IPS-18c (cell line): ENCODE data around the gene SREK1.
"Not testable (repeated sequence)": the region's sequence is repeated elsewhere in the genome, so short reads cannot be mapped to it uniquely, and the experiment has no call there.

Experiments
- H3K4me3 ChIP-seq: 2 replicates; pipeline ENCODE4 v1.7.0; 2013; ENCODE audit warnings: low read depth, mild to moderate bottlenecking, low read length, moderate library complexity; ENCODE audit not compliant: insufficient read depth
- H3K9me3 ChIP-seq: one replicate; pipeline ENCODE4 v1.6.1; 2013; ENCODE audit warnings: mild to moderate bottlenecking, low read length, moderate library complexity; ENCODE audit not compliant: control insufficient read depth, insufficient read depth

SREK1 gene

GRCh38 chr5:66144074-66144833 is at the start of gene SREK1:
Gene SREK1 (plus strand): TSS chr5:66144300. CDS start chr5:66144377, 77 bp downstream.
- peak within 1 kb of the TSS; percentile 94 for H3K4me3 ChIP-seq
- peaks cover 2% of the 10 kb centered on the region for H3K9me3 ChIP-seq

- Histone ChIP-seq H3K4me3 (no peak overlapping the region), H3K9me3 (peaks cover 2% of the 10 kb centered on the region)
These were observed 43.2 kb upstream of the SREK1 start for GRCh38 chr5:66100851-66101250.

GRCh38 chr5:66113160-66113559 is 30.9 kb upstream of the SREK1 start:
- H3K9me3 ChIP-seq = no peaks in the 10 kb centered on the region
- no peak overlapping the region for H3K4me3 ChIP-seq

GRCh38 chr5:66118304-66118703 is 25.8 kb upstream of the SREK1 start:
- Histone ChIP-seq H3K4me3 (no peak overlapping the region), H3K9me3 (no peaks in the 10 kb centered on the region)

- Histone ChIP-seq H3K4me3 (no peak overlapping the region), H3K9me3 (no peaks in the 10 kb centered on the region)
These were observed 21.6 kb upstream of the SREK1 start for GRCh38 chr5:66122379-66123034.

- Histone ChIP-seq H3K4me3 (no peak overlapping the region), H3K9me3 (peaks cover 3% of the 10 kb centered on the region)
These were observed 15.0 kb upstream of the SREK1 start for GRCh38 chr5:66129144-66129543.

GRCh38 chr5:66130493-66130892 is 13.6 kb upstream of the SREK1 start:
- Histone ChIP-seq H3K4me3 (no peak overlapping the region), H3K9me3 (peaks cover 3% of the 10 kb centered on the region)

GRCh38 chr5:66134407-66134861 is 9.7 kb upstream of the SREK1 start:
- H3K4me3 ChIP-seq = no peak overlapping the region
- H3K9me3 ChIP-seq = no peaks in the 10 kb centered on the region

- H3K9me3 ChIP-seq = no peaks in the 10 kb centered on the region
- no peak overlapping the region for H3K4me3 ChIP-seq
These were observed 8.0 kb upstream of the SREK1 start for GRCh38 chr5:66136053-66136452.

- H3K9me3 ChIP-seq, H3K4me3 ChIP-seq: not testable (repeated sequence)
These were observed 7.2 kb upstream of the SREK1 start for GRCh38 chr5:66136944-66137343.

GRCh38 chr5:66138637-66139317 is 5.3 kb upstream of the SREK1 start:
- no peaks in the 10 kb centered on the region for H3K9me3 ChIP-seq
- no peak overlapping the region for H3K4me3 ChIP-seq

- no peaks in the 10 kb centered on the region for H3K9me3 ChIP-seq
- no peak overlapping the region for H3K4me3 ChIP-seq
These were observed 4.8 kb upstream of the SREK1 start for GRCh38 chr5:66139318-66139712.

- no peak overlapping the region for H3K4me3 ChIP-seq
These were observed 1.7 kb upstream of the SREK1 start for GRCh38 chr5:66142417-66142816.

GRCh38 chr5:66143473-66144073 is 527 bp upstream of the SREK1 start:
- Histone ChIP-seq H3K9me3 (peaks cover 2% of the 10 kb centered on the region), H3K4me3 (peak overlapping the region; percentile 94)

More at GRCh38 chr5:66142417-66142816, 1.7 kb upstream of the SREK1 start:
- peaks cover 2% of the 10 kb centered on the region for H3K9me3 ChIP-seq

GRCh38 chr5:66144834-66145390 is 812 bp downstream of the SREK1 start:
- H3K4me3 ChIP-seq = peak overlapping the region; percentile 94

GRCh38 chr5:66145737-66146136 is 1.6 kb downstream of the SREK1 start:
- no peak overlapping the region for H3K4me3 ChIP-seq
- H3K9me3 ChIP-seq = peaks cover 2% of the 10 kb centered on the region

More at GRCh38 chr5:66144834-66145390, 812 bp downstream of the SREK1 start:
- peaks cover 2% of the 10 kb centered on the region for H3K9me3 ChIP-seq

- H3K4me3 ChIP-seq = no peak overlapping the region
- H3K9me3 ChIP-seq = peaks cover 1% of the 10 kb centered on the region
These were observed 5.8 kb downstream of the SREK1 start for GRCh38 chr5:66149950-66150349.
